Mesenchymal stem cell (in vitro differentiated cells and primary cell): ENCODE measurements around the gene BBIP1.

ENCODE experiments used
- DNase-seq: peaks from one replicate; pipeline ENCODE4 v3.0.0-alpha.2; 2013
- H2AFZ ChIP-seq: one replicate; pipeline ENCODE4 v1.6.1; 2013; ENCODE audit warnings: low read depth, mild to moderate bottlenecking, control low read depth, inconsistent platforms, low read length, moderate library complexity
- H2AK5ac ChIP-seq: 2 replicates; pipeline ENCODE4 v1.6.1; 2013; ENCODE audit warnings: low read length, moderate library complexity, mild to moderate bottlenecking, inconsistent platforms; ENCODE audit not compliant: severe bottlenecking
- H2BK120ac ChIP-seq: one replicate; pipeline ENCODE4 v1.6.1; 2013; ENCODE audit warnings: low read depth, mild to moderate bottlenecking, inconsistent platforms, low read length, moderate library complexity
- H2BK12ac ChIP-seq, 2 experiments: one replicate each; pipeline ENCODE4 v1.6.1; 2013; ENCODE audit warnings: inconsistent platforms in 2 of 2, low read length in 2 of 2, mild to moderate bottlenecking in 2 of 2, moderate library complexity in 2 of 2, control low read depth in 1 of 2
- H2BK15ac ChIP-seq: one replicate; pipeline ENCODE4 v1.6.1; 2013; ENCODE audit warnings: mild to moderate bottlenecking, low read depth, inconsistent platforms; ENCODE audit not compliant: poor library complexity, severe bottlenecking
- H2BK5ac ChIP-seq: 2 replicates; pipeline ENCODE4 v1.6.1; 2013; ENCODE audit warnings: low read depth, mild to moderate bottlenecking, low read length, control low read depth, inconsistent platforms; ENCODE audit not compliant: poor library complexity, severe bottlenecking
- H3K14ac ChIP-seq, 2 experiments: one replicate each; pipeline ENCODE4 v1.6.1; 2013; ENCODE audit warnings: inconsistent platforms in 2 of 2, low read length in 2 of 2, control low read depth in 1 of 2, mild to moderate bottlenecking in 1 of 2, moderate library complexity in 1 of 2
- H3K18ac ChIP-seq, 2 experiments: one replicate each; pipeline ENCODE4 v1.6.1; 2013; ENCODE audit warnings: inconsistent platforms in 2 of 2, low read length in 2 of 2, control low read depth in 1 of 2, low read depth in 1 of 2, mild to moderate bottlenecking in 1 of 2
- H3K23ac ChIP-seq, 2 experiments: one replicate each; pipeline ENCODE4 v1.6.1; 2013; ENCODE audit warnings: inconsistent platforms in 2 of 2, low read length in 2 of 2, mild to moderate bottlenecking in 2 of 2, moderate library complexity in 2 of 2, control low read depth in 1 of 2
- H3K27ac ChIP-seq: 2 replicates; pipeline ENCODE4 v1.5.1; 2013; ENCODE audit warnings: mild to moderate bottlenecking, moderate library complexity, low read length, control low read depth, inconsistent platforms; ENCODE audit not compliant: poor library complexity, severe bottlenecking
- H3K27me3 ChIP-seq, 2 experiments: 2 replicates each; pipeline versions ENCODE4 v1.6.1 to v1.7.0; 2013; ENCODE audit warnings: low read length in 2 of 2, mild to moderate bottlenecking in 2 of 2, moderate library complexity in 2 of 2, control low read depth in 1 of 2, inconsistent platforms in 1 of 2; ENCODE audit not compliant: control insufficient read depth in 1 of 2, insufficient read depth in 1 of 2
- H3K36me3 ChIP-seq, 2 experiments: 2 replicates each; pipeline versions ENCODE4 v1.6.1 to v1.7.0; 2013; ENCODE audit warnings: low read length in 2 of 2, control low read depth in 1 of 2, inconsistent platforms in 1 of 2, low read depth in 1 of 2, mild to moderate bottlenecking in 1 of 2; ENCODE audit not compliant: insufficient read depth in 2 of 2, control insufficient read depth in 1 of 2
- H3K4ac ChIP-seq, 2 experiments: one replicate each; pipeline ENCODE4 v1.6.1; 2013; ENCODE audit warnings: inconsistent platforms in 2 of 2, low read length in 2 of 2, mild to moderate bottlenecking in 2 of 2, moderate library complexity in 2 of 2, control low read depth in 1 of 2, low read depth in 1 of 2
- H3K4me1 ChIP-seq: 2 replicates; pipeline ENCODE4 v1.6.1; 2013; ENCODE audit warnings: low read depth, low read length, control low read depth; ENCODE audit not compliant: control insufficient read depth, insufficient read depth
- H3K4me2 ChIP-seq: 2 replicates; pipeline ENCODE4 v1.6.1; 2013; ENCODE audit warnings: low read length, mild to moderate bottlenecking, inconsistent platforms; ENCODE audit not compliant: poor library complexity, severe bottlenecking
- H3K4me3 ChIP-seq, 2 experiments: 2 replicates each; pipeline versions ENCODE4 v1.5.1 to v1.7.0; 2013; ENCODE audit warnings: low read length in 2 of 2, mild to moderate bottlenecking in 2 of 2, control low read depth in 1 of 2, low read depth in 1 of 2; ENCODE audit not compliant: insufficient read depth in 1 of 2
- H3K79me1 ChIP-seq: replicated peaks from 2 replicates; pipeline ENCODE4 v1.6.1; 2013; ENCODE audit warnings: mild to moderate bottlenecking, control low read depth, low read length, inconsistent platforms; ENCODE audit not compliant: poor library complexity, severe bottlenecking
- H3K9ac ChIP-seq: 2 replicates; pipeline ENCODE4 v1.7.0; 2013; ENCODE audit warnings: mild to moderate bottlenecking, low read length, moderate library complexity
- H3K9me3 ChIP-seq: 2 replicates; pipeline ENCODE4 v1.7.0; 2013; ENCODE audit warnings: mild to moderate bottlenecking, low read length; ENCODE audit not compliant: control insufficient read depth
- H4K8ac ChIP-seq: one replicate; pipeline ENCODE4 v1.6.1; 2013; ENCODE audit warnings: inconsistent platforms, mild to moderate bottlenecking, low read length, moderate library complexity
- H4K91ac ChIP-seq: one replicate; pipeline ENCODE4 v1.6.1; 2013; ENCODE audit warnings: mild to moderate bottlenecking, low read length, inconsistent platforms
- WGBS: methylation state at CpG from one replicate; pipeline ENCODE4 v1.1.7; 2013; ENCODE audit warnings: mixed read lengths; 5-methylcytosine and 5-hydroxymethylcytosine counted together

Gene BBIP1

GRCh38 chr10:110901954-110902819 is 16.8 kb downstream of the BBIP1 start:
- DNase-seq = peak; percentile 44
- Histone ChIP-seq H3K9ac (no peak overlapping the region), H3K23ac (no peak overlapping the region), H2AFZ (no peak overlapping the region), H2BK120ac (no peak overlapping the region), H3K4me3 (no peak overlapping the region), H3K9me3 (no peaks in the 10 kb centered on the region), H3K4me2 (no peak overlapping the region), H3K27ac (no peak overlapping the region), H3K14ac (no peak overlapping the region), H3K79me1 (peaks cover 7% of the 10 kb centered on the region), H4K8ac (no peak overlapping the region), H3K4me1 (no peaks in the 10 kb centered on the region), H2BK12ac (no peak overlapping the region), H2AK5ac (no peak overlapping the region), H2BK15ac (no peak overlapping the region), H3K36me3 (peaks cover 7 to 69% of the 10 kb centered on the region in 2 experiments), H2BK5ac (no peak overlapping the region), H3K18ac (no peak overlapping the region), H3K4ac (no peak overlapping the region), H4K91ac (no peak overlapping the region), H3K27me3 (no peaks in the 10 kb centered on the region)
- WGBS = 92% methylated on average over 7 of the region's 7 CpGs

- Histone ChIP-seq H3K9me3 (no peaks in the 10 kb centered on the region), H2BK120ac (no peak overlapping the region), H4K91ac (no peak overlapping the region), H3K4me3 (no peak overlapping the region), H2AFZ (no peak overlapping the region), H3K23ac (no peak overlapping the region), H3K9ac (no peak overlapping the region), H3K27ac (no peak overlapping the region), H2BK15ac (no peak overlapping the region), H3K79me1 (peaks cover 10% of the 10 kb centered on the region), H3K4me1 (no peaks in the 10 kb centered on the region), H2BK5ac (no peak overlapping the region), H3K36me3 (peaks cover 7 to 81% of the 10 kb centered on the region in 2 experiments), H3K27me3 (no peaks in the 10 kb centered on the region), H3K14ac (no peak overlapping the region), H3K18ac (no peak overlapping the region), H3K4ac (no peak overlapping the region), H2AK5ac (no peak overlapping the region), H2BK12ac (no peak overlapping the region), H3K4me2 (no peak overlapping the region), H4K8ac (no peak overlapping the region)
- WGBS = 100% methylated on average over 2 of the region's 2 CpGs
- no peak for DNase-seq
Observed at GRCh38 chr10:110900983-110901382, 18.0 kb downstream of the BBIP1 start.

- no peak overlapping the region for H2AFZ ChIP-seq
- H2BK12ac ChIP-seq = no peak overlapping the region
- no peak overlapping the region for H3K27ac ChIP-seq
- H3K14ac ChIP-seq = no peak overlapping the region
- H2BK5ac ChIP-seq = no peak overlapping the region
- H3K4me3 ChIP-seq = no peak overlapping the region
- peaks cover 9% of the 10 kb centered on the region for H3K79me1 ChIP-seq
- no peak overlapping the region for H2AK5ac ChIP-seq
- DNase-seq = no peak
- no peak overlapping the region for H3K18ac ChIP-seq
- H3K23ac ChIP-seq = no peak overlapping the region
- no peak overlapping the region for H3K4ac ChIP-seq
- H2BK120ac ChIP-seq = no peak overlapping the region
- no peak overlapping the region for H4K8ac ChIP-seq
- no peak overlapping the region for H4K91ac ChIP-seq
- H3K27me3 ChIP-seq = no peaks in the 10 kb centered on the region
- H3K9me3 ChIP-seq = no peaks in the 10 kb centered on the region
- no peak overlapping the region for H3K4me2 ChIP-seq
- no peak overlapping the region for H2BK15ac ChIP-seq
- H3K36me3 ChIP-seq = peaks cover 6 to 90% of the 10 kb centered on the region in 2 experiments
- peak overlapping the region; percentile 41 for H3K9ac ChIP-seq
- no peaks in the 10 kb centered on the region for H3K4me1 ChIP-seq
Observed at GRCh38 chr10:110898391-110898790, 20.6 kb downstream of the BBIP1 start.

- no peak overlapping the region for H4K8ac ChIP-seq
- H3K18ac ChIP-seq = no peak overlapping the region
- H3K4me3 ChIP-seq = no peak overlapping the region
- no peak overlapping the region for H2BK5ac ChIP-seq
- no peaks in the 10 kb centered on the region for H3K27me3 ChIP-seq
- no peak overlapping the region for H4K91ac ChIP-seq
- H3K9ac ChIP-seq = no peak overlapping the region
- peaks cover 3 to 97% of the 10 kb centered on the region in 2 experiments for H3K36me3 ChIP-seq
- H3K27ac ChIP-seq = no peak overlapping the region
- no peak overlapping the region for H3K14ac ChIP-seq
- no CpG with 5 or more reads among the region's 1 CpG for WGBS
- H2BK12ac ChIP-seq = no peak overlapping the region
- no peak overlapping the region for H2BK15ac ChIP-seq
- H3K23ac ChIP-seq = no peak overlapping the region
- no peak overlapping the region for H2AFZ ChIP-seq
- H2BK120ac ChIP-seq = no peak overlapping the region
- no peak overlapping the region for H3K4me2 ChIP-seq
- peaks cover 5% of the 10 kb centered on the region for H3K79me1 ChIP-seq
- no peaks in the 10 kb centered on the region for H3K9me3 ChIP-seq
- H2AK5ac ChIP-seq = no peak overlapping the region
- no peak overlapping the region for H3K4ac ChIP-seq
- H3K4me1 ChIP-seq = no peaks in the 10 kb centered on the region
- DNase-seq = no peak
Observed at GRCh38 chr10:110897184-110897583, 21.8 kb downstream of the BBIP1 start.
